ENCODE results near the gene ALDOA.

ALDOA gene

DNA sequence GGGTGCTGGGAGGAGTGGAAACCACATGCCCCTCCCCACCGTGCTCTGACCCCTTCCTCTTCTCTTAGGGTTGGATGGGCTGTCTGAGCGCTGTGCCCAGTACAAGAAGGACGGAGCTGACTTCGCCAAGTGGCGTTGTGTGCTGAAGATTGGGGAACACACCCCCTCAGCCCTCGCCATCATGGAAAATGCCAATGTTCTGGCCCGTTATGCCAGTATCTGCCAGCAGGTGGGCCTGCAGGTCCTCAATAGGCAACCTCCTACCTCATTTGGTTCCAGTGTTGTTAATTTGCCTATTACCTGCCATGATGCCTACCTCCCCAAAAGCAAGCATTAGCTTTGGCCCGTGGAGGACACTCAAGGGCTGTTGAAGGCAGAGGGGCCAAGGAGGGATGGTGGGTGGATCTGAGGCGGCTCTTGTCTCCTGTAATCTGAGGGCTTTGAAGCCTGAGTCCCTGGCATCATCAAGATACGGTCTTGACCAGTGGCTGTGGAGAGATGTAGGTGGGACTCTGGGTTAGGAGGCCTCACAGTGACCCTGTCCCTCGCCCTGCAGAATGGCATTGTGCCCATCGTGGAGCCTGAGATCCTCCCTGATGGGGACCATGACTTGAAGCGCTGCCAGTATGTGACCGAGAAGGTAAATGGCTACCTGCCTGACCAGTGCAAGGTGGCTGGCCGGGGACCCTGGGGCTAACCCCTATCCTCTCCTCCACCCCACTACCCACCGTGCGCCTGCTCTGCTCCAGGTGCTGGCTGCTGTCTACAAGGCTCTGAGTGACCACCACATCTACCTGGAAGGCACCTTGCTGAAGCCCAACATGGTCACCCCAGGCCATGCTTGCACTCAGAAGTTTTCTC, 3.4 kb downstream of the ALDOA start:
- TF ChIP-seq, protein P1, sequence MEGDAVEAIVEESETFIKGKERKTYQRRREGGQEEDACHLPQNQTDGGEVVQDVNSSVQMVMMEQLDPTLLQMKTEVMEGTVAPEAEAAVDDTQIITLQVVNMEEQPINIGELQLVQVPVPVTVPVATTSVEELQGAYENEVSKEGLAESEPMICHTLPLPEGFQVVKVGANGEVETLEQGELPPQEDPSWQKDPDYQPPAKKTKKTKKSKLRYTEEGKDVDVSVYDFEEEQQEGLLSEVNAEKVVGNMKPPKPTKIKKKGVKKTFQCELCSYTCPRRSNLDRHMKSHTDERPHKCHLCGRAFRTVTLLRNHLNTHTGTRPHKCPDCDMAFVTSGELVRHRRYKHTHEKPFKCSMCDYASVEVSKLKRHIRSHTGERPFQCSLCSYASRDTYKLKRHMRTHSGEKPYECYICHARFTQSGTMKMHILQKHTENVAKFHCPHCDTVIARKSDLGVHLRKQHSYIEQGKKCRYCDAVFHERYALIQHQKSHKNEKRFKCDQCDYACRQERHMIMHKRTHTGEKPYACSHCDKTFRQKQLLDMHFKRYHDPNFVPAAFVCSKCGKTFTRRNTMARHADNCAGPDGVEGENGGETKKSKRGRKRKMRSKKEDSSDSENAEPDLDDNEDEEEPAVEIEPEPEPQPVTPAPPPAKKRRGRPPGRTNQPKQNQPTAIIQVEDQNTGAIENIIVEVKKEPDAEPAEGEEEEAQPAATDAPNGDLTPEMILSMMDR (IDR thresholded peaks at IDR 0.05; ENCODE audit: low read depth, low read length), result peak; percentile 65
- peak overlapping the region in 1 of 2 donors; percentile 41 for H3K4me3 ChIP-seq (replicated peaks in 1 of 2; ENCODE audit: low read depth in 2 of 2, low read length in 2 of 2)
- DNase-seq (ENCODE audit: low read depth in 2 of 2), result peak; percentile 43

DNA sequence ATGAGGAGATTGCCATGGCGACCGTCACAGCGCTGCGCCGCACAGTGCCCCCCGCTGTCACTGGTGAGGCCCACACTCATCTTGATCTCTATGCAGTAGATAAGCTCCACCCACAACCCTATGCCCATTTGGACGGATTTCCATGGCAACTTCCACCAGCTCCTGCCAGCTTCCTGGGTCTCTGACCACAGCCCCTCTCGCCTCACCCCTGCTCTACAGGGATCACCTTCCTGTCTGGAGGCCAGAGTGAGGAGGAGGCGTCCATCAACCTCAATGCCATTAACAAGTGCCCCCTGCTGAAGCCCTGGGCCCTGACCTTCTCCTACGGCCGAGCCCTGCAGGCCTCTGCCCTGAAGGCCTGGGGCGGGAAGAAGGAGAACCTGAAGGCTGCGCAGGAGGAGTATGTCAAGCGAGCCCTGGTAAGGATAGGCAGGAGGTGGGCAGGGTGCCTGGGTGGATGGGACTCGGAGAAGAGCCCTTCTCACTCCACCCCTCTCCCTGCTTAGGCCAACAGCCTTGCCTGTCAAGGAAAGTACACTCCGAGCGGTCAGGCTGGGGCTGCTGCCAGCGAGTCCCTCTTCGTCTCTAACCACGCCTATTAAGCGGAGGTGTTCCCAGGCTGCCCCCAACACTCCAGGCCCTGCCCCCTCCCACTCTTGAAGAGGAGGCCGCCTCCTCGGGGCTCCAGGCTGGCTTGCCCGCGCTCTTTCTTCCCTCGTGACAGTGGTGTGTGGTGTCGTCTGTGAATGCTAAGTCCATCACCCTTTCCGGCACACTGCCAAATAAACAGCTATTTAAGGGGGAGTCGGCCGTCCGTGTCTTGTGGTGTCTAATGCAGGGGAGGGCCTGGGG, 4.3 kb downstream of the ALDOA start:
- H3K4me3 ChIP-seq (replicated peaks in 1 of 2; ENCODE audit: low read depth in 2 of 2, low read length in 2 of 2), result peak overlapping the region; percentile 25 to 41
- TF ChIP-seq, protein P1 (IDR thresholded peaks at IDR 0.05; ENCODE audit: low read depth, low read length), result no peak
- DNase-seq (ENCODE audit: low read depth in 2 of 2), result peak; percentile 25 to 44

- no peak for DNase-seq (ENCODE audit: low read depth in 2 of 2)
- H3K4me3 ChIP-seq (replicated peaks in 1 of 2; ENCODE audit: low read depth in 2 of 2, low read length in 2 of 2), result peak overlapping the region in 1 of 2 donors; percentile 41
- TF ChIP-seq, protein P1 (IDR thresholded peaks at IDR 0.05; ENCODE audit: low read depth, low read length), result no peak
Observed at GRCh38 chr16:30070490-30070889, 4.9 kb downstream of the ALDOA start.

- TF ChIP-seq, protein P1 (IDR thresholded peaks at IDR 0.05; ENCODE audit: low read depth, low read length), result no peak
- H3K4me3 ChIP-seq (replicated peaks in 1 of 2; ENCODE audit: low read depth in 2 of 2, low read length in 2 of 2), result peak within 1 kb of the TSS; percentile 93 to 96
- peak; percentile 90 to 91 for DNase-seq (ENCODE audit: low read depth in 2 of 2)
Observed at GRCh38 chr16:30075503-30076275, 10.1 kb downstream of the ALDOA start, which contains the start of gene PPP4C. PPP4C (plus strand) TSS chr16:30075994; CDS start chr16:30076378, 384 bp downstream.

DNA sequence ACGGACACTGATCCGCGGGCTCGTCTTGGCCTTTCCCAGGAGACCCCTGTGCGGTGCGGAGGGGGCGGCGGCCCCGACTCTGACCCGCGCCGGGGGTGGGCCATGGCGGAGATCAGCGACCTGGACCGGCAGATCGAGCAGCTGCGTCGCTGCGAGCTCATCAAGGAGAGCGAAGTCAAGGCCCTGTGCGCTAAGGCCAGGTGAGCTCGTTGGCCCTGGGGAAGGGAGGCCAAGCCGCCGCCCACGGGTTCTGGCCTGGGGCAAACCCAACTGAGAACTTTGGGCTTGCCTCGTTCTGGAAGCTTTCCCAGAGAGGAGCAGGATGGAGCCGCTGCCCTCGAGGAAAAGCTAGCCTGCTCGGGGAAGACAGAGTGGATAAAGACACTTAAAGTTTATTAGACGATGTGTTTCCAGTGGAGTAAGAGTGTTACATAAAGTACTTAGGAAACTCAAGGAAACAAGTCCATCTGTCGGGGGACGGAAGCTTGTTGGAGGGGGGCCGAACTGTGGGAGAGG, 10.8 kb downstream of the ALDOA start:
- no peak for DNase-seq (ENCODE audit: low read depth in 2 of 2)
- TF ChIP-seq, protein P1 (IDR thresholded peaks at IDR 0.05; ENCODE audit: low read depth, low read length), result no peak
- peak overlapping the region; percentile 93 to 96 for H3K4me3 ChIP-seq (replicated peaks in 1 of 2; ENCODE audit: low read depth in 2 of 2, low read length in 2 of 2)

DNA sequence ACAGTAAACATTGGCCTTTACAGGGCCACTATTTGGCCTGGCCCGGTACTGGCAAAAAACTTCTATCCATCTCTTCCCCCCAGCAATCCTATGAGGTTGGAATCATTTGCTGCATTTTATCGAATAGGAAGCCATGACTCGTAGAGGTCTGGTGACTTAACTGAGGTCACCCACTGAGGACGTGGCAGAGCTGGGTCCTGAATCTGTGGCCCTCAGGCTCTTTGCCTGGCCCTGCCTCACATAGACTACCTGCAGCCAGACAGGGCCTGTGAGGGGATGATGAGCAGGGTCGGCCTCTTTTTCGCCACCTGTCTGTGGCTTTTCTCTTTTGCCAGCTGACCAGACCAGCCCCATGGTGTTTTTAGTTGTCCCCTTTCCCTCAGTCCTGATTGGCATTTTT, 12.1 kb downstream of the ALDOA start:
- TF ChIP-seq, protein P1 (IDR thresholded peaks at IDR 0.05; ENCODE audit: low read depth, low read length), result no peak
- H3K4me3 ChIP-seq (replicated peaks in 1 of 2; ENCODE audit: low read depth in 2 of 2, low read length in 2 of 2), result peak overlapping the region in 1 of 2 donors; percentile 96
- no peak for DNase-seq (ENCODE audit: low read depth in 2 of 2)
